A172 (cell line): Measurements from ENCODE around the gene GON7. TPM values are rescaled to one million over a fixed set of nuclear protein-coding genes. Genes with fewer than 3 reads are reported as not detected.
"Not testable (repeated sequence)": the region's sequence is repeated elsewhere in the genome, so short reads cannot be mapped to it uniquely, and the experiment has no call there.

ENCODE experiments used
- DNase-seq: peaks from one replicate; pipeline ENCODE4 v3.0.0-alpha.2; 2015; ENCODE audit warnings: low spot score
- total RNA-seq: library from RNA; depleted of rRNA; stranded (reverse); fragments of >200 nt; shearing (Covaris generic); gene quantifications from 2 replicates; pipeline ENCODE4 v1.2.3, GENCODE V29; 2014

The GON7 gene
- total RNA-seq, 1 experiment from 2014 or later, result 34.1 TPM

DNA sequence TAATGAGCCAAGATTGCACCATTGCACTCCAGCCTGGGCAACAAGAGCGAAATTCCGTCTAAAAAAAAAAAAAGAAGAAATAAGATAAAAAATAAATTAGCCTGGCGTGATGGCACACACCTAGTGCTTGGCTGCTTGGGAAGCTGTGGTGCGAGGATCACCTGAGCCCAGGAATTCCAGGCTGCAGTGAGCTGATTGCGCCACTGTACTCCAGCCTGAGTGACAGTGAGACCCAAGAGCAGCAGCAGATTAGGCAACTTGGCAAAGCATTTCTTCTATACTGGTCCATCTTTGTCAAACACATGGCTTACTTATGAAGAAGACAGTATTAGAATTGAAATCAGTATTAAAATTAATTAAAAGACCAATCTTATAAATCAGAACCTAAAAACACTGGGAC is 6.3 kb downstream of the GON7 start:
- DNase-seq, result no peak

DNA sequence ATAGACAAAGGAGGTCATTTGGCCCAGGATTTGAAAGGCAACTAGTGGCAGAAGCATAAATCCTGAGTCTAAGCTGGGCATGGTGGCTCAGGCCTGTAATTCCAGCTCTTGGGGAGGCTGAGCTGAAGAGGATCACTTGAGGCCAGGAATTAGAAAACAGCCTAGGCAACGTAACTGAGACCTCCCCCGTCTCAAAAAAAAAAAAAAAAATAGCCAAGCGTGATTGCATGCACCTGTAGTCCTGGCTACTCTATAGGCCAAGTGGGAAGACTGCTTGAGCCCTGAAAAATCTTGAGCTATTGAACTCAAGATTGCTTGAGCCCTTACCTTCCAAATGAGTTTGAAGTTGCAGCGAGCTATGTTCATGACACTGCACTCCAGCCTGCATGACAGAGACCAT is 7.8 kb downstream of the GON7 start:
- no peak for DNase-seq

DNA sequence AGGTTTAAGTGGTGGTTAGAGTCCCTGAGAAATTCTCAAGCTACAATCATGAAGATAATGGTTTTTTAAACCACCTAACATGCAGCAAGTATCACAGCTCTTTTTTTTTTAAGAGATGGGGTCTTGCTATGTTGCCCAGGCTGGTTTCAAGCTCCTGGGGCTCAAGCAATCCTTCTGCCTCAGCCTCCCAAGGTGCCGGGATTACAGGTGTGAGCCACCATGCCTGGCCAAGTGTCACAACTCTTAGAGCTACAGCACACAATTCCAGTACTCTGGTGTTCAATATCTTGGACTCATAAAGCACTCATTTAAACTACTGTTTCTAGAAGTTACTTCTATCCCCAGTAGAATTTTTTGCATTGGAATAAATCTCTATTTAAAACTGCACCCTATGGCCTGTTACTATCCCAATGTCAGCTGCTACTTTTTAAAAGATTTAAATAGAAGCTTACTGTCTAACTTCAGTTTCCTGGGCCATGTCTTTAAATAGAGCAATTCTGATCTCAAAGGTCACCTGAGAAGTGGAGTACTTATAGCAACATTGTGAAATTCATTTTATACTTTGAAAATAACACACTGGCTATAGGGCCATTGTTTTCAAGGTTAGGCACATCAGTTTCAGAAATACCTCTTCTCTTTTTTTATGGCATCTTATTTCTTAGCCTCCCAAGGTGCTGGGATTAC is 11.4 kb downstream of the GON7 start:
- no peak for DNase-seq

DNA sequence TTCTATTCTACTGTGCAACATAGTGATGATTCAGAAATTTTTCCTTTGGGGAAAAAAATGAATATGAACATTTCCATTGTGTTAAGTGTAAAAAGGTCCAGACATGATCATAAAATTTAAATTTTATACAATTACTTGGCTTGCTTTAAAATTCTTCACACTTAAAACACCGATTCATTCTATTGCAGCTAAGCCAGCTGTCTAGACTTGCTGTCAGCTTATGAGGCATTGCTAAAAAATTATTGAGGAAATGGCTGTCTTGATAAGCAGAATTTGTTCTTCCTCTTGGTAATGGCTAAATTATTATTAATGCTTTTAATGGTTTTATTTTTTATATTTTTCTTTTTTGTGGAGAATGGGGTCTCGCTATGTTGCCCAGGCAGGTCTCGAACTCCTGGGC is 19.9 kb downstream of the GON7 start:
- DNase-seq, result no peak

DNA sequence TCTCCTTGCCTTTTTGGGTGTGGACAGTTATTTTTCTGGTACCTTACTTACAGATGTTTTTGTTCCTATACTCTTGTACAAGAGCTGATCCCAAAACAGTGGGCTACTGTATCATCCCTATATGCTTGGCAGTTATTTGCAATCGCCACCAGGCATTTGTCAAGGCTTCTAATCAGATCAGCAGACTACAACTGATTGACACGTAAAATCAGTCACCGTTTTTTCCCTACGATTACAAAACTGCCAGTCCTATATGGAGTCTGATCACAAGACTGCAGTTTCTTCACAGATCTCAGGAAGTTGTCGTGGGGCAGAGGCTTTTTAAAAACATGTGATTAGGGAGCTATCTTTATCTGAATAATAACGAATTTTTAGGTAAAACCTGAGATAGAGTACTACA is 20.4 kb downstream of the GON7 start:
- no peak for DNase-seq

DNA sequence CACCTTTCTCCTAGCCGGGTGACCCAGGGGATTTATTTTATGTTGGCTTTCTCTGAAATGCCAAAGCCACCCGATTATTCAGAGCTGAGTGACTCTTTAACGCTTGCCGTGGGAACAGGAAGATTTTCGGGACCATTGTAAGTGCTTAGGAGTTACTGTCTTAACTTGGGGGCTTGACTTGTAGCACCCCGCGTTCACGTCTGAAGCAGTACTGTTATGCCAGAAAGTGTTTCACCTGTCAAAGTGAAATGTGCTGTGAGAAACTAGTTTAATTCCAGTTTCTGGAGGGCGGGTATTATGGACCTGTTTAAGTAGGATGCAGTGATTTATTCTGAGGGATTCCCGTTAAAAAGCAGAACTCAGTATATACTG is 21.5 kb downstream of the GON7 start:
- no peak for DNase-seq

DNA sequence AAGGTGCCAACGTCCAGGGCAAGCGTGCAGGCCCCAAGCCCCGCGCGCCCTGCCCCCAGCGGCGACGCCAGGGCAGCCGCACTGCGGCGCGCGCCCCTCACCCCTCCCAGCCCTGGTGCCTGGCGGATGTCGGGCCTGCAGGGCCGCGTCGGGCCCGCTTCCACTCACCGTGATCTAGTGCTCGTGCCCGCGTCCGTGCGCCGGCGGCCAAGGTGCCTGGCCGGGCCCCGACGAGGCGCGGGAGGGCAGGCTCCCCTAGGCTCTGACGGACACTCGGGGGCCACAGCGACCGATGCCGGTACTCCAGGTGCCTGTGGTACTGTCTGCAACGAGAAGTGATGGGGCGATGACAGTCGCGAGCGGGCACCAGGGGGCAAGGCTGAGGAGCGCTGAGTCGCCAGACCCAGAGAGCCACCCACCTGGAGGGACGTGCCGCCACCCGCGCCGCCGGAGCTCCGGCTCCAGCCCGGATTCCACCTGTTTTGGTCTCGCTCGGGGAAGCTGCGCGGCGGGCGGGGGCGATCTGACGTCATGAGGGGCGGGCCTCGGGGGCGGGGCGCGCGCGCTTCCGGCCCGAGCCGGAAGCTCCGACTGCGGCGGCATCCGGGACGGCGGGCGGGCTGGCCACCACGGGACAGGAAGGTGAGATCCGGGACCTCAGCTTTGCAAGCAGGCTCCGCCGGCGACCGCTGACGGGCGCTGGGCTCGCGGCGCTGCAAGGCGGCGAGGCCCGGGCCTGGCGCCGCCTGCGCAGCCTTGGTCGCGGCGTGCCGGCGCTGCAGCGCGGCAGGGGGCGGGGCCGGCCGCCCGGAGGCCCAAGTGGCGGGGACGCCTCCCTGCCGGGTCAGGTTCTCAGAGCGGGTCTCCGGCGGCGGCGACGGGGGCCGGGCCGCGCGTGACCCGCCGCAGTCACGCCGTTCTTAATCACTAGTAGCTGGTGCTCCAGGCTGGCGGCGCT is 22.2 kb downstream of the GON7 start, which contains the start of the genes LYSET and MOAP1:
TSS of gene LYSET (plus strand) at position 927 of the 958 bp plus-strand sequence. CDS start 89 bp downstream, outside the sequence.
TSS of gene MOAP1 (minus strand) at position 507 of the 958 bp plus-strand sequence. CDS start 655 bp downstream, outside the sequence.
- peak; percentile 45 for DNase-seq

DNA sequence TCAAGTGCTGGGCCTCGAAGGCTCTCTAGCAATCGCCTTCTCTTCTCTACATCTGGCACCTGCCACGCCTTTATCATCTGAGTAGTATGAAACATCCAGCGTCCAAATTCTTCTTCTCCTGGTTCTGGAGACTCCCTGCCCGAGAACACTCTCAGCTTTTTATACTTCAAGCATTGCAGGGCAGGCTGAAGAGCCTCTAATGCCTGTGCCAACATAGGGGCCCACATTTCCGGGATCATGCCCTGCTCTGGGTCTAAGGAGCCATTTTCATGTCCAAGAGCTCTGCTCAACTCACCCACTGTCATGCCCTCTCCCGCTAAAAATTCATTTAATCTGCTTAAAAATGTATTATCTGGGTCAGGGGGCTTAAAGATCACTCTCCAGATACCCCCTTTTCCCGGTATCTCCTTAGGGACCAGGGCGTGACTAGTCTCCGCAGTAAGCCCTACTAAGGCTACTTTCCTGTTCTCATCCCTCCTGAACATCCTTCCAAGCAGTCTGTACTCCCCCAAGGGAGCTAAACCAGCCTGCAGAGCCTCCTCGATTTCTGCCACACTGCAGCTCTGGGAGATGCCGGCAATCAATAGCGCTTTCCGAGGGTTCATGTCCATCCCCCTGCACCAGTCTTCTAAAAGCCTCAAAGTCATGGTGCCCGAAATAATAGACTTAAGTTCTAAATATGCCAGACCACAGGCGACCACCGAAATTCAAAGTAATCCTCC is 23.1 kb downstream of the GON7 start:
- DNase-seq, result no peak

DNA sequence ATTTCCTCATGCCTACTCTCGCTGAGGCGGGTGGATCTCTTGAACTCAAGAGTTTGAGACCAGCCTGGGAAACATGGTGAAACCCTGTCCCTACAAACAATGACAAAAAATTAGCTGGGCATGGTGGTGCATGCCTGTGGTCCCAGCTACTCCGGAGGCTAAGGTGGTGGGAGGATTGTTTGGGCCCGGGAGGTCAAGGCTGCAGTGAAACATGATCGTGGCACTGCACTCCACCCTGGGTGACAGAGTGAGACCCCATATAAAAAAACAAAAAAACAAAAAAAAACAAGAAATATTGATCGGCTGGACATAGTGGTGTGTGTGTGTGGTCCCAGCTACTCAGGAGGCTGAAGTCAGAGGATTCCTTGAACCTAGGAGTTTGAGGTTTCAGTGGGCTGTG is 31.4 kb downstream of the GON7 start:
- no peak for DNase-seq

DNA sequence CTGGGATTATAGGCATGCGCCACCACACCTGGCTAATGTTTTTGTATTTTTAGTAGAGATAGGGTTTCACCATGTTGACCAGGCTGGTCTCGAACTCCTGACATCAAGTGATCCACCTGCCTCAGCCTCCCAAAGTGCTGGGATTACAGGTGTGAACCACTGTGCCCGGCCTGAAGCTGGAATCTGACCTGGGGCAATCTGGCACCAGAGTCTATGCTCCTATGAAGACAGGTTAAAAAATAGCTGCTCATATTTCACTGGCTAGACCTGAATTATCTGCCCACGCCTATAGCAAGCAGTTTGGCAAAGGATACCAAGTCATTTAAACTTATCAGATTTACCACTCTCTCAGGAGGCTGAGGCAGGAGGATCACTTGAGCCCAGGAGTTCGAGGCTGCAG is 32.1 kb downstream of the GON7 start:
- DNase-seq, result not testable (repeated sequence)

DNA sequence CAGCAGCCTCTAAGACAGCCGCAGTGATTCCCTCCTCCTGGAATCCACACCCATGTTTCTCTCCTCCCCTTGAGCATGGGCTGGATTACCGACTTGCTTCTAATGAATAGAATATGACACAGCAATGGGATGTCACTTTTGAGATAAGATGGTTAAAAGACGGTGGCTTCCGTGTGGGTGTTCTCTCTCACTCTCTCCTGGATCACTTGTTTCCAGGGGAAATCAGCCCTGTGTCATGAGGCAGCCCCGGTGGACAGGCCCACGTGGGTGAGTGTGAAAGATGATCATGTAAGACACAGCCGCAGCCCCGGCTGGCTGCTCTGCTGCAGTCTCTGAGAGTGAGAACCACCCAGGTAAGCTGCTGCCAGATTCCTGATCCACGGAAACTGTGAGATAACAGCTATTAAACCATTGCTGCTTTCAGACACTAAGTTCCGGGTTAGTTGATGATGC is 32.9 kb downstream of the GON7 start:
- peak; percentile 13 for DNase-seq

DNA sequence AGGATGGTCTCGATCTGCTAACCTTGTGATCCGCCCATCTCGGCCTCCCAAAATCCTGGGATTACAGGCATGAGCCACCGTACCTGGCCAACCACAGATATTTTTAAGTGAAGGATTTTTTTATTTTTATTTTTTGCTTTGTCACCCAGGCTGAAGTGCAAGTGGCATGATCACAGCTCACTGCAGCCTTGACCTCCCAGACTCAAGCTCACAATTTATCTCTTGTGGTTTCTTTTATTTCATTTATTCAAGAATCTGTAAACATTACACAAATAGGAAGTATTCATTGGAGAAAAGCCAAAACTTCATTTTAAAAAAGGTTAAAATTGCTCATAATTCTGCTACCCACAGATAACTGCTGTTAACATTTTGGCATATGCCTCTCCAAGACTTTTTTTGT is 35.5 kb downstream of the GON7 start:
- DNase-seq, result peak; percentile 13

DNA sequence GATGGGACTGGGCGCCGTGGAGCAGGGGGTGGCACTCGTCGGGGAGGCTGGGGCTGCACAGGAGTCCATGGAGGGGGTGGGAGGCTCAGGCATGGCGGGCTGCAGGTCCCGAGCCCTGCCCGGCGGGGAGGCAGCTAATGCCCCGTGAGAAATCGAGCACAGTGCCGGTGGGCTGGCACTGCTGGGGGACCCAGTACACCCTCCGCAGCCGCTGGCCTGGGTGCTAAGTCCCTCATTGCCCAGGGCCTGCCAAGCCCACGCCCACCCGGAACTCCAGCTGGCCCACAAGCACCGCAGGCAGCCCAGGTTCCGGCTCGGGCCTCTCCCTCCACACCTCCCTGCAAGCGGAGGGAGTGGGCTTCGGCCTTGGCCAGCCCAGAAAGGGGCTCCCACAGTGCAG is 36.7 kb downstream of the GON7 start:
- not testable (repeated sequence) for DNase-seq

DNA sequence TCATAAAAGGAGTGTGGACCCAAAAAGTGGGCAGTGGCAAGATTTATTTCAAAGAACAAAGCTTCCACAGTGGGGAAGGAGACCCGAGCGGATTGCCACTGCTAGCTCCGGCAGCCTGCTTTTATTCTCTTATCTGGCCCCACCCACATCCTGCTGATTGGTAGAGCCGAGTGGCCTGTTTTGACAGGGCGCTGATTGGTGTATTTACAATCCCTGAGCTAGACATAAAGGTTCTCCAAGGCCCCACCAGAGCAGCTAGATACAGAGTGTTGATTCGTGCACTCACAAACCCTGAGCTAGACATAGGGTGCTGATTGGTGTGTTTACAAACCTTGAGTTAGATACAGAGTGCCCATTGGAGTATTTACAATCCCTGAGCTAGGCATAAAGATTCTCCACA is 37.2 kb downstream of the GON7 start:
- not testable (repeated sequence) for DNase-seq

DNA sequence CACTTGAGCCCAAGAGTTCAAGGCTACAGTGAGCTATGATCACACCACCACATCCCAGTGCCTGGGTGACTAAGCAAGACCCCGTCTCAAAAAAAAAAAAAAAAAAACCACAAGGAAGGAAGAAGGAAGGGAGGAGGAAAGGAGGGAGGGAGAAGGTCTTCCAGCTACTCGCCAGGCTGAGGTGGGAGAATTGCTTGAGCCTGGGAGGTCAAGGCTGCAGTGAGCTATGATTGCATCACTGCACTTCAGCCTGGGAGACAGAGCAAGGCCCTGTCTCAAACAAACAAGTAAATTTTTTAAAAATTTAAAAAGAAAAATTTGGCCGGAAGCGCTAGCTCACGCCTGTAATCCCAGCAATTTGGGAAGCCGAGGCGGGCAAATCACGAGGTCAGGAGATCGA is 38.3 kb downstream of the GON7 start:
- not testable (repeated sequence) for DNase-seq

DNA sequence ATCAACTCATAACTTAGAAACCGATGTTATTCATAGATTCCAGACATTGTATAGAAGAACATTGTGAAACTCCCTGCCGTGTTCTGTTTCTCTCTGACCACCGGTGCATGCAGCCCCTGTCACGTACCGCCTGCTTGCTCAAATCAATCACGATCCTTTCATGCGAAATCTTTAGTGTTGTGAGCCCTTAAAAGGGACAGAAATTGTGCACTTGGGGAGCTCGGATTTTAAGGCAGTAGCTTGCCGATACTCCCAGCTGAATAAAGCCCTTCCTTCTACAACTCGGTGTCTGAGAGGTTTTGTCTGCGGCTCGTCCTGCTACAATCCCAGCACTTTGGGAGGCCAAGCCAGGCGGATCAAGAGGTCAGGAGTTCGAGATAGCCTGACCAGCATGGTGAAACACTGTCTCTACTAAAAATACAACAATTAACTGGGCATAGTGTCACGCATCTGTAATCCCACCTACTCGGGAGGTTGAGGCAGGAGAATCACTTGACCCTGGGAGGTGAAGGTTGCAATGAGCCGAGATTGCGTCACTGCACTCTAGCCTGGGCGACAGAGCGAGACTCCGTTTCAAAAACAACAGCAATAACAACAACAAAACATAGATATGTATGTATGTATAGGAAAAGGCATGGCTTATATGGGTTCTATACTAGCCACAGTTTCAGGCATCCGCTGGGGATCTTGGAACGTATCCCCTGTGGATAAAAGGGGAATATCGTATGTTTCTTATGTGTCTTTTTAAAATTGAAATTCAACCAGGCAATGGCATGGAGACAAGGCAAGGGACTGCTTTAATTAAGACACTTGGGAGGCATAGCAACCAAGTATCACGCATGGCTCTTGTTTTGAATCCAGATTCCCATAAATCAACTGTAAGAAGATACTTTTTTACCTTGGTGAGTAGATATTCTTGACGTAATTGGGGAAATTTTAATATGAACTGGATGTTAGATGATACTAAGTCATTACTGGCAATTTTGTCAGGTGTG is 41.3 kb downstream of the GON7 start:
- DNase-seq, result not testable (repeated sequence)

DNA sequence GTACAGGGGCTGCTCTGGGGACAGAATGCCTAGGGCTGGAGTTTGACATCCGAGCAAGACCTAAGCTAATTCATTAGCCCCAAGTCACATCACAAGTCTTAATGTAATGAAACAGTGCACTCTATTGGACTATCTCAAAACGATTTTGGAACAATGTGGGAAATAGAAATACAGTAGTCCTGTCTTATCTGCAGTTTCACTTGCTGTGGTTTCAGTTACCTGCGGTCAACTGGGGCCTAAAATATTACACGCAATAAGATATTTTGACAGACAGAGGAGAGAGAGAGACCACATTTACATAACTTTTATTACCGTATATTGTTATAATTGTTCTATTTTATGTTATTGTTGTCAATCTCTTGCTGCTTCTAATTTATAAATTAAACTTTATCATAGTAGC is 43.3 kb downstream of the GON7 start:
- no peak for DNase-seq

DNA sequence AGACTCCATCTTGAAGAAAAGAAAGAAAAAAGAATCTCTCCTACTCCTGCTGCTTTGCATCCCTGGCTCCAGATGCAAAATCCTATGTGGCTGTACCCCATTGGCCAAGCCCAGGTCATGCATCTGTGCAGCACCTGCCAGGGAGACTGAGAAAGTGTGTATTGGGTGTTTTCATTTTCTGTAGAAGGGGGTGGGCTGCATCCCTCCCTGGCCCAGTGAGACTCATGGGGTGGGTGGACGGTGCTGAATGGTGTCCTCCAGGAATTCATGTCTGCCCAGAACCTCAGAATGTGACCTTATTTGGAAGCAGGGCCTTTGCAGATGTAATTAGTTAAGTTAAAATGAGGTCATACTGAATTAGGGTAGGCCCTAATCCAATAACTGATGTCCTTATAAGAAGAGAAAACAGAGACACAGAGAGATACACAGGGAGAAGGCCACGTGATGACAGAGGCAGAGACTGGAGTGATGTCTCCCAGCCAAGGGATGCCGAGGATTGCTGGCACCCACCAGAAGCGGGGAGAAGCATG is 45.4 kb downstream of the GON7 start:
- DNase-seq, result no peak

DNA sequence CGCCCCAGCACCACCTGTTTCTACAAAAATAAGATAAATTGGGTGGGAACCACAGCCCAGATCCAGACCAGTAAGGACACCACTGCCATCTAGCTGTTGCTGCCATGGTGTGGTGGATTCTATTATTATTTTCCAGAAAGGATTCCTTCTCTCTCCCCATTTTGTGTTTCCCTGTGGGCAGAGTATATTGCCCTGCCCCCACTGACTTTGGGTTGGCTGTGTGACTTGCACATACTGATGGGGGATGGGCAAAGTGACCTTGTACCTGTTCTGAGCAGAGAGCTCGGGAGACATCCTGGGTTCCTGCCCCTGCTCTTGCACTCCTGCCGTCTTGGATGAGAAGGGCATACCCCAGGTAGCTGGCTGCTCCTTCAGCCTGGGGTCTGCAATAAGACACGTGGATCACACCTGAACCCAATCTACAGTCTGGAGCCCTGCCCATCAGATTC is 46.5 kb downstream of the GON7 start:
- DNase-seq, result peak; percentile 16

DNA sequence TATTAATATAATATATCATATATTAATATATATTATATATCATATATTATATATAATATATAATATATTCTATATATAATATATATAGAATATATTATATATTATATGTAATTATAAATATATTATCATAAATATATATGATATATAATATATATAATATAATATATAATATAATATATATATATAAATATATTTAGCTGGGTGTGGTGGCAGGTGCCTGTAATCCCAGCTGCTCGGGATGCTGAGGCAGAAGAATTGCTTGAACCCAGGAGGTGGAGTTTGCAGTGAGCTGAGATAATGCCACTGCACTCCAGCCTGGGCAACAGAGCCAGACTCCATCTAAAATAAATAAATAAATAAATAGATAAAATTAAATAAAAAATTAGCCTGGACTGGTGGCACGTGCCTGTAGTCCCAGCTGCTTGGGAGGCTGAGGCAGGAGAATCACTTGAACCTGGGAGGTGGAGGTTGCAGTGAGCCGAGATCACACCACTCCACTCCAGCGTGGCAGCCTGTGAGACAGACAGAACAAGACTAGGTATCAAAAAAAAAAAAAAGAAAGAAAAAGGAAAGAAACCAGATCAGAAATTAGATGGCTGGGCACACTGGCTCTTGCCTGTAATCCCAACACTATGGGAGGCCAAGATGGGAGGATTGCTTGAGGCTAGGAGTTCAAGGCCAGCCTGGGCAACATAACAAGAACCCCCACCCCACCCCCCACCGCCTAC is 47.1 kb downstream of the GON7 start:
- not testable (repeated sequence) for DNase-seq
